Stimulated activated CD4-positive, alpha-beta T cell treated with anti-CD3 and anti-CD28 coated beads, TNF-alpha, amount 100 ng/mL, for 4 hours (primary cell): ENCODE results near the gene ATP8B2.
"Not testable (repeated sequence)": the region's sequence is repeated elsewhere in the genome, so short reads cannot be mapped to it uniquely, and the experiment has no call there.

Experiments
- DNase-seq, 3 experiments: peaks; one replicate each; pipeline ENCODE4 v3.0.0-alpha.2; 2020; ENCODE audit warnings: low read depth in 3 of 3

The ATP8B2 gene

GRCh38 chr1:154323493-154323892, 1.8 kb upstream of the ATP8B2 start:
- DNase-seq = no peak

- DNase-seq = no peak
These were observed 1.1 kb upstream of the ATP8B2 start for GRCh38 chr1:154324241-154324640.

- no peak for DNase-seq
These were observed 539 bp downstream of the ATP8B2 start for GRCh38 chr1:154325583-154326545.

- no peak for DNase-seq
These were observed 1.5 kb downstream of the ATP8B2 start for GRCh38 chr1:154326546-154327465.

GRCh38 chr1:154327466-154328317, 2.4 kb downstream of the ATP8B2 start:
- no peak for DNase-seq

- DNase-seq = peak; percentile 81 to 87 (median 82)
These were observed 3.2 kb downstream of the ATP8B2 start for GRCh38 chr1:154328318-154329151.

GRCh38 chr1:154329152-154329521, 3.8 kb downstream of the ATP8B2 start:
- no peak for DNase-seq

- no peak for DNase-seq
These were observed 4.3 kb downstream of the ATP8B2 start for GRCh38 chr1:154329551-154330131.

- no peak for DNase-seq
These were observed 5.3 kb downstream of the ATP8B2 start for GRCh38 chr1:154330669-154331068.

GRCh38 chr1:154334079-154335024, 9.0 kb downstream of the ATP8B2 start:
- no peak for DNase-seq

- peak; percentile 83 to 91 (median 90) for DNase-seq
These were observed 9.8 kb downstream of the ATP8B2 start for GRCh38 chr1:154335025-154335714.

- no peak for DNase-seq
These were observed 12.0 kb downstream of the ATP8B2 start for GRCh38 chr1:154337253-154337894.

- DNase-seq = no peak
These were observed 13.6 kb downstream of the ATP8B2 start for GRCh38 chr1:154338875-154339274.

- DNase-seq = not testable (repeated sequence)
These were observed 16.0 kb downstream of the ATP8B2 start for GRCh38 chr1:154341366-154341765.

GRCh38 chr1:154342132-154342531, 16.8 kb downstream of the ATP8B2 start:
- DNase-seq = no peak

GRCh38 chr1:154342836-154343472, 17.6 kb downstream of the ATP8B2 start:
- peak in 1 of 3 experiments; percentile 54 for DNase-seq
